ENCODE measurements around the gene ARL13A. TPM values are rescaled to one million over a fixed set of nuclear protein-coding genes. Genes with fewer than 3 reads are reported as not detected.

The ARL13A gene
- total and polyA plus RNA-seq, 2 of the 13 experiments (the other 11 are each of a cell fraction or from before 2014, with no cell fraction given) = not detected

DNA sequence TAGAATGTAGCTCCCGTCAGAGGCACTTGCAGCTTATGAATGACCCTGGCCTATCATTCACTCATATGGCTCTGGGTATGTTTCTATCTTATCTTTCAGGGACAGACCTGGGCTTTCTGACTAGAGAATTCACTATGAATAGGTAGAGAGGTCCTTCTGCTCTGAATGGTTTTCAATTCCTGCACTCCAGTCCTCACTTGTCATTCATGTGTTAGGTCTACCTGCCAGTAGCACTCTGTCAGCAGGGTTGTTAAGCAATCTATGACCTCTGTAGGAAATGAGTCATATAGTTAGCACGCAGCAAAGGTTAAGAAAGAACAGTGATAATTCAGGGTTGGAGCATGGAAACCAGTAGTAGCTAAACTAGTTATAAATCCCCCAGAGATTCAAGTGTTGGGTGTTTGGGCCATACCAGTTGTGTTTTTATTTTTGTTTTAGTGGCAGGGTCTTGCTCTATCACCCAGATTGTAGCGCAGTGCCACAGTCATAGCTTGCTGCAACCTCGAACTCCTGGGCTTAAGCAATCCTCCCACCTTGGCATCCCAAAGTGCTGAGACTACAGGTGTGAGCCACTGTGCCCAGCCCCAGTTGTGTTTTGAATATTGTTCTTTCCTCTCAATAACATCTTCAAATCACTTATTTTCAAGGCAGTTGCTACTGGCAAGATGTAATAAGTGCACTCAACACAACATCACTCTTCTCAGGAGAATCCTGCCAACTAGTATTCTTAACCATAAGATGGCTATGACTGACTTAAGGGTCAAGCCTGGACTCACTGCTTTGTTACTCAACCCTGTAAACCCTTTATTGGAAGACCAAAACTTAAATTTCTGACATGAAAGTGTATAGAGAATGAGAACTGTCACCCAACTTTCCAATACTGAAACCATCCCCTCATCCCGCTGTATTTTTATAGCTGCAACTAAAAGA lies 25.1 kb downstream of the ARL13A start (continued):
- TF ChIP-seq ZNF709 (CRISPR knock-in tag; IDR thresholded peaks at IDR 0.05) = no peak
- no peak for TF ChIP-seq ZNF205 (CRISPR knock-in tag; IDR thresholded peaks at IDR 0.05)
- TF ChIP-seq, protein P1, sequence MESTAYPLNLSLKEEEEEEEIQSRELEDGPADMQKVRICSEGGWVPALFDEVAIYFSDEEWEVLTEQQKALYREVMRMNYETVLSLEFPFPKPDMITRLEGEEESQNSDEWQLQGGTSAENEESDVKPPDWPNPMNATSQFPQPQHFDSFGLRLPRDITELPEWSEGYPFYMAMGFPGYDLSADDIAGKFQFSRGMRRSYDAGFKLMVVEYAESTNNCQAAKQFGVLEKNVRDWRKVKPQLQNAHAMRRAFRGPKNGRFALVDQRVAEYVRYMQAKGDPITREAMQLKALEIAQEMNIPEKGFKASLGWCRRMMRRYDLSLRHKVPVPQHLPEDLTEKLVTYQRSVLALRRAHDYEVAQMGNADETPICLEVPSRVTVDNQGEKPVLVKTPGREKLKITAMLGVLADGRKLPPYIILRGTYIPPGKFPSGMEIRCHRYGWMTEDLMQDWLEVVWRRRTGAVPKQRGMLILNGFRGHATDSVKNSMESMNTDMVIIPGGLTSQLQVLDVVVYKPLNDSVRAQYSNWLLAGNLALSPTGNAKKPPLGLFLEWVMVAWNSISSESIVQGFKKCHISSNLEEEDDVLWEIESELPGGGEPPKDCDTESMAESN (CRISPR knock-in tag; conservative IDR thresholded peaks at IDR 0.05) = no peak
- TF ChIP-seq JUND (CRISPR knock-in tag; IDR thresholded peaks at IDR 0.05) = peak; percentile 92
- no peak for TF ChIP-seq ATRX (CRISPR knock-in tag; IDR thresholded peaks at IDR 0.05; ENCODE audit: borderline replicate concordance)
- no peak for TF ChIP-seq ZNF264 (CRISPR knock-in tag; IDR thresholded peaks at IDR 0.05)
- TF ChIP-seq RXRB (CRISPR knock-in tag; IDR thresholded peaks at IDR 0.05; ENCODE audit: borderline replicate concordance) = peak; percentile 59
- peak; percentile 82 for TF ChIP-seq JUNB (CRISPR knock-in tag; IDR thresholded peaks at IDR 0.05; ENCODE audit: borderline replicate concordance)
- peak; percentile 58; the same call in 1 of the 2 replicates for TF ChIP-seq ZNF644 (CRISPR knock-in tag; IDR thresholded peaks at IDR 0.05; ENCODE audit: low read depth)
- TF ChIP-seq, protein P2, sequence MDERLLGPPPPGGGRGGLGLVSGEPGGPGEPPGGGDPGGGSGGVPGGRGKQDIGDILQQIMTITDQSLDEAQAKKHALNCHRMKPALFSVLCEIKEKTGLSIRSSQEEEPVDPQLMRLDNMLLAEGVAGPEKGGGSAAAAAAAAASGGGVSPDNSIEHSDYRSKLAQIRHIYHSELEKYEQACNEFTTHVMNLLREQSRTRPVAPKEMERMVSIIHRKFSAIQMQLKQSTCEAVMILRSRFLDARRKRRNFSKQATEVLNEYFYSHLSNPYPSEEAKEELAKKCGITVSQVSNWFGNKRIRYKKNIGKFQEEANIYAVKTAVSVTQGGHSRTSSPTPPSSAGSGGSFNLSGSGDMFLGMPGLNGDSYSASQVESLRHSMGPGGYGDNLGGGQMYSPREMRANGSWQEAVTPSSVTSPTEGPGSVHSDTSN (CRISPR knock-in tag; IDR thresholded peaks at IDR 0.05) = peak; percentile 23; the same call in 1 of the 2 replicates
- TF ChIP-seq ZNF670 (CRISPR knock-in tag; IDR thresholded peaks at IDR 0.05; ENCODE audit: borderline replicate concordance) = no peak
- TF ChIP-seq NR2F1 (CRISPR knock-in tag; IDR thresholded peaks at IDR 0.05) = peak; percentile 28 to 58; a peak in 2 of 4 replicates
- TF ChIP-seq RARA (CRISPR knock-in tag; IDR thresholded peaks at IDR 0.05) = peak; percentile 18; the same call in 1 of the 2 replicates
- peak; percentile 81 for TF ChIP-seq ETV5 (CRISPR knock-in tag; IDR thresholded peaks at IDR 0.05; ENCODE audit: borderline replicate concordance)
- TF ChIP-seq SAP130 (CRISPR knock-in tag; IDR thresholded peaks at IDR 0.05; ENCODE audit: low read depth) = peak; percentile 51
- TF ChIP-seq, protein P3, sequence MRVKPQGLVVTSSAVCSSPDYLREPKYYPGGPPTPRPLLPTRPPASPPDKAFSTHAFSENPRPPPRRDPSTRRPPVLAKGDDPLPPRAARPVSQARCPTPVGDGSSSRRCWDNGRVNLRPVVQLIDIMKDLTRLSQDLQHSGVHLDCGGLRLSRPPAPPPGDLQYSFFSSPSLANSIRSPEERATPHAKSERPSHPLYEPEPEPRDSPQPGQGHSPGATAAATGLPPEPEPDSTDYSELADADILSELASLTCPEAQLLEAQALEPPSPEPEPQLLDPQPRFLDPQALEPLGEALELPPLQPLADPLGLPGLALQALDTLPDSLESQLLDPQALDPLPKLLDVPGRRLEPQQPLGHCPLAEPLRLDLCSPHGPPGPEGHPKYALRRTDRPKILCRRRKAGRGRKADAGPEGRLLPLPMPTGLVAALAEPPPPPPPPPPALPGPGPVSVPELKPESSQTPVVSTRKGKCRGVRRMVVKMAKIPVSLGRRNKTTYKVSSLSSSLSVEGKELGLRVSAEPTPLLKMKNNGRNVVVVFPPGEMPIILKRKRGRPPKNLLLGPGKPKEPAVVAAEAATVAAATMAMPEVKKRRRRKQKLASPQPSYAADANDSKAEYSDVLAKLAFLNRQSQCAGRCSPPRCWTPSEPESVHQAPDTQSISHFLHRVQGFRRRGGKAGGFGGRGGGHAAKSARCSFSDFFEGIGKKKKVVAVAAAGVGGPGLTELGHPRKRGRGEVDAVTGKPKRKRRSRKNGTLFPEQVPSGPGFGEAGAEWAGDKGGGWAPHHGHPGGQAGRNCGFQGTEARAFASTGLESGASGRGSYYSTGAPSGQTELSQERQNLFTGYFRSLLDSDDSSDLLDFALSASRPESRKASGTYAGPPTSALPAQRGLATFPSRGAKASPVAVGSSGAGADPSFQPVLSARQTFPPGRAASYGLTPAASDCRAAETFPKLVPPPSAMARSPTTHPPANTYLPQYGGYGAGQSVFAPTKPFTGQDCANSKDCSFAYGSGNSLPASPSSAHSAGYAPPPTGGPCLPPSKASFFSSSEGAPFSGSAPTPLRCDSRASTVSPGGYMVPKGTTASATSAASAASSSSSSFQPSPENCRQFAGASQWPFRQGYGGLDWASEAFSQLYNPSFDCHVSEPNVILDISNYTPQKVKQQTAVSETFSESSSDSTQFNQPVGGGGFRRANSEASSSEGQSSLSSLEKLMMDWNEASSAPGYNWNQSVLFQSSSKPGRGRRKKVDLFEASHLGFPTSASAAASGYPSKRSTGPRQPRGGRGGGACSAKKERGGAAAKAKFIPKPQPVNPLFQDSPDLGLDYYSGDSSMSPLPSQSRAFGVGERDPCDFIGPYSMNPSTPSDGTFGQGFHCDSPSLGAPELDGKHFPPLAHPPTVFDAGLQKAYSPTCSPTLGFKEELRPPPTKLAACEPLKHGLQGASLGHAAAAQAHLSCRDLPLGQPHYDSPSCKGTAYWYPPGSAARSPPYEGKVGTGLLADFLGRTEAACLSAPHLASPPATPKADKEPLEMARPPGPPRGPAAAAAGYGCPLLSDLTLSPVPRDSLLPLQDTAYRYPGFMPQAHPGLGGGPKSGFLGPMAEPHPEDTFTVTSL (CRISPR knock-in tag; IDR thresholded peaks at IDR 0.05; ENCODE audit: borderline replicate concordance) = peak; percentile 72; the same call in 1 of the 2 replicates
- TF ChIP-seq CREM (IDR thresholded peaks at IDR 0.05) = 0 out of 2 replicates have a peak, but pooled peaks have one; percentile 15
- no peak for TF ChIP-seq CREM (CRISPR knock-in tag; IDR thresholded peaks at IDR 0.05)
- TF ChIP-seq TEAD3 (CRISPR knock-in tag; optimal IDR thresholded peaks at IDR 0.05; ENCODE audit: borderline replicate concordance) = peak; percentile 69
- peak; percentile 97 for TF ChIP-seq FOSL2 (CRISPR knock-in tag; IDR thresholded peaks at IDR 0.05)
- TF ChIP-seq FOSL1 (CRISPR knock-in tag; IDR thresholded peaks at IDR 0.05; ENCODE audit: borderline replicate concordance) = peak; percentile 92
- no peak for TF ChIP-seq JDP2 (CRISPR knock-in tag; IDR thresholded peaks at IDR 0.05; ENCODE audit: borderline replicate concordance)
